H1 (cell line): Measurements from ENCODE around the gene RIMBP2. TPM values are rescaled to one million over a fixed set of nuclear protein-coding genes. Genes with fewer than 3 reads are reported as not detected.

ENCODE experiments used
- BRCA1 ChIP-seq: IDR thresholded peaks from 2 replicates; pipeline ENCODE4 v1.6.1; 2012; ENCODE audit warnings: low read depth, low read length, improper control_type of control experiment
- CBX5 ChIP-seq: fragments of 300-800, 300-1000 bp; sonication (generic); IDR thresholded peaks from 2 replicates; pipeline ENCODE4 v1.7.1; 2016; ENCODE audit warnings: antibody characterized with exemption, low read length, low read depth
- HDAC2 ChIP-seq, 2 experiments: fragments of 300-600 bp in 1 of 2; sonication (generic) in 1 of 2; IDR thresholded peaks; 2 replicates each; pipeline ENCODE4 v1.6.1; 2011 to 2012; ENCODE audit warnings: low read depth in 2 of 2, low read length in 2 of 2, mild to moderate bottlenecking in 2 of 2, moderate library complexity in 2 of 2, borderline replicate concordance in 1 of 2, inconsistent platforms in 1 of 2
- HDAC6 ChIP-seq: IDR thresholded peaks from one replicate; pipeline ENCODE4 v1.7.1; 2012; ENCODE audit warnings: low read depth, mild to moderate bottlenecking, inconsistent platforms, low read length, moderate library complexity
- KDM1A ChIP-seq: fragments of 200-600, 300-600 bp; sonication (generic); IDR thresholded peaks from 2 replicates; pipeline ENCODE4 v1.7.1; 2016; ENCODE audit warnings: mild to moderate bottlenecking, low read length, borderline replicate concordance
- KDM4A ChIP-seq: IDR thresholded peaks from one replicate; pipeline ENCODE4 v1.7.1; 2012; ENCODE audit warnings: low read depth, mild to moderate bottlenecking, moderate library complexity, low read length, inconsistent platforms; ENCODE audit not compliant: severe bottlenecking
- KDM5A ChIP-seq: fragments of 200-600 bp; IDR thresholded peaks from 2 replicates; pipeline ENCODE4 v1.7.1; 2012; ENCODE audit warnings: mild to moderate bottlenecking, low read length, inconsistent platforms, mixed read lengths
- NRF1 ChIP-seq: IDR thresholded peaks from 2 replicates; pipeline ENCODE4 v1.6.1; 2011; ENCODE audit warnings: mild to moderate bottlenecking, low read depth, low read length, improper control_type of control experiment
- PHF8 ChIP-seq: fragments of 200-600 bp; sonication (generic); conservative IDR thresholded peaks from 2 replicates; pipeline ENCODE4 v1.7.1; 2012; ENCODE audit warnings: low read depth, mild to moderate bottlenecking, inconsistent platforms, low read length, moderate library complexity
- SRF ChIP-seq: IDR thresholded peaks from 2 replicates; pipeline ENCODE4 v1.6.1; 2011; ENCODE audit warnings: mild to moderate bottlenecking, low read depth, low read length, moderate library complexity
- TCF12 ChIP-seq: IDR thresholded peaks from 2 replicates; pipeline ENCODE4 v1.6.1; 2011; ENCODE audit warnings: low read depth, mild to moderate bottlenecking, low read length
- polyA plus RNA-seq, 7 experiments: library from polyadenylated mRNA; depleted of rRNA in 3 of 7; stranded (reverse) in 5 of 7; unstranded in 2 of 7; fragments of >200 nt in 5 of 7; fragments of 200-250 nt in 2 of 7; gene quantifications; 1 replicate in 5 of 7; 2 replicates in 1 of 7; 4 replicates in 1 of 7; pipeline versions ENCODE4 v1.2.1 to v1.2.3, GENCODE V29; 2011 to 2013; ENCODE audit warnings: missing spikeins in 2 of 7, mixed read lengths in 2 of 7
- total RNA-seq: library from RNA; stranded (reverse); fragmentation: NEBNext Ultra II Directional; extraction: Animal tissue kit (Norgen Biotek cat#: 25700); gene quantifications from 2 replicates; pipeline ENCODE4 v1.2.1, GENCODE V29; 2021

The RIMBP2 gene
- total and polyA plus RNA-seq, 2 of the 8 experiments (the other 6 are each of a cell fraction or from before 2014, with no cell fraction given), result 0.18 to 0.65 TPM

GRCh38 chr12:130547480-130548155 is 168.5 kb downstream of the RIMBP2 start (continued):
- TF ChIP-seq KDM1A (no peak), SRF (no peak), KDM5A (no peak), HDAC2 (IDR thresholded peaks at IDR 0.05; ENCODE audit: borderline replicate concordance in 1 of 2, low read depth in 2 of 2, low read length in 2 of 2) (no peak), CBX5 (no peak), BRCA1 (no peak), TCF12 (no peak), PHF8 (no peak), HDAC6 (no peak), NRF1 (no peak), KDM4A (no peak)
